NCI-H1930 (cell line): ENCODE results near the gene COL5A1.
"Not testable (repeated sequence)": the region's sequence is repeated elsewhere in the genome, so short reads cannot be mapped to it uniquely, and the experiment has no call there.

Experiments
- DNase-seq, 2 experiments: peaks; one replicate each; lab custom pipeline; 2025; lab: John Stamatoyannopoulos, UW

Gene COL5A1

GRCh38 chr9:134710271-134710540 lies 68.6 kb downstream of the COL5A1 start:
- no peak for DNase-seq

- DNase-seq, result no peak
These were observed 69.3 kb downstream of the COL5A1 start for GRCh38 chr9:134710901-134711300.

- no peak for DNase-seq
These were observed 70.6 kb downstream of the COL5A1 start for GRCh38 chr9:134712243-134712642.

- DNase-seq, result no peak
These were observed 71.3 kb downstream of the COL5A1 start for GRCh38 chr9:134712926-134713325.

- not testable (repeated sequence) for DNase-seq
These were observed 73.9 kb downstream of the COL5A1 start for GRCh38 chr9:134715536-134715935.

- no peak for DNase-seq
These were observed 74.5 kb downstream of the COL5A1 start for GRCh38 chr9:134716067-134716466.

GRCh38 chr9:134717056-134717455 lies 75.5 kb downstream of the COL5A1 start:
- no peak for DNase-seq

- DNase-seq, result no peak
These were observed 76.5 kb downstream of the COL5A1 start for GRCh38 chr9:134717924-134718645.

- no peak for DNase-seq
These were observed 77.7 kb downstream of the COL5A1 start for GRCh38 chr9:134719331-134719730.

- DNase-seq, result no peak
These were observed 78.6 kb downstream of the COL5A1 start for GRCh38 chr9:134720136-134720753.

GRCh38 chr9:134720796-134721195 lies 79.2 kb downstream of the COL5A1 start:
- no peak for DNase-seq

- no peak for DNase-seq
These were observed 79.7 kb downstream of the COL5A1 start for GRCh38 chr9:134721344-134721743.

GRCh38 chr9:134722120-134722701 lies 80.6 kb downstream of the COL5A1 start:
- DNase-seq, result no peak

- no peak for DNase-seq
These were observed 81.4 kb downstream of the COL5A1 start for GRCh38 chr9:134723037-134723436.

GRCh38 chr9:134723491-134724190 lies 82.0 kb downstream of the COL5A1 start:
- DNase-seq, result no peak

- no peak for DNase-seq
These were observed 82.8 kb downstream of the COL5A1 start for GRCh38 chr9:134724202-134724911.

- DNase-seq, result no peak
These were observed 83.5 kb downstream of the COL5A1 start for GRCh38 chr9:134724912-134725604.

GRCh38 chr9:134725605-134725940 lies 84.0 kb downstream of the COL5A1 start:
- no peak for DNase-seq

- DNase-seq, result no peak
These were observed 84.6 kb downstream of the COL5A1 start for GRCh38 chr9:134726026-134726721.

- no peak for DNase-seq
These were observed 85.1 kb downstream of the COL5A1 start for GRCh38 chr9:134726722-134727034.

- no peak for DNase-seq
These were observed 86.6 kb downstream of the COL5A1 start for GRCh38 chr9:134728021-134728795.
